Spinal cord (tissue), 10 donors: ENCODE results near the gene PTPN2. TPM values are rescaled to one million over a fixed set of nuclear protein-coding genes. Genes with fewer than 3 reads are reported as not detected.
"Not testable (repeated sequence)": the region's sequence is repeated elsewhere in the genome, so short reads cannot be mapped to it uniquely, and the experiment has no call there.

Source experiments
- DNase-seq, 6 donors: peaks; one replicate each; pipeline versions ENCODE4 v3.0.0 to v3.0.0-alpha.2; 2013 to 2015; ENCODE audit warnings: low spot score in 6 of 6, low read depth in 4 of 6
- H3K27ac ChIP-seq: one replicate; pipeline ENCODE4 v1.5.1; 2013; ENCODE audit warnings: low read depth, low read length, control low read depth
- H3K27me3 ChIP-seq: one replicate; pipeline ENCODE4 v1.6.1; 2013; ENCODE audit warnings: low read length; ENCODE audit not compliant: control insufficient read depth, insufficient read depth
- H3K36me3 ChIP-seq: one replicate; pipeline ENCODE4 v1.6.1; 2013; ENCODE audit warnings: low read length; ENCODE audit not compliant: control insufficient read depth, insufficient read depth
- H3K4me1 ChIP-seq: one replicate; pipeline ENCODE4 v1.6.1; 2013; ENCODE audit warnings: low read length; ENCODE audit not compliant: control insufficient read depth, insufficient read depth
- H3K4me3 ChIP-seq: one replicate; pipeline ENCODE4 v1.5.1; 2013; ENCODE audit warnings: low read depth, low read length, control low read depth
- H3K9me3 ChIP-seq: one replicate; pipeline ENCODE4 v1.6.1; 2013; ENCODE audit warnings: low read length; ENCODE audit not compliant: control insufficient read depth, insufficient read depth
- WGBS: methylation state at CpG from one replicate; pipeline ENCODE4 v1.1.5; 2013; ENCODE audit warnings: missing lambda C conversion rate; ENCODE audit not compliant: insufficient coverage; 5-methylcytosine and 5-hydroxymethylcytosine counted together
- polyA plus RNA-seq, 2 donors: library from polyadenylated mRNA; unstranded; fragments of 120-200 nt; gene quantifications; one replicate each; pipeline ENCODE4 v1.2.1, GENCODE V29; 2013; ENCODE audit not compliant: insufficient read length in 2 of 2
- total RNA-seq, 2 donors: library from RNA; depleted of rRNA in 1 of 2; stranded (reverse); fragments of 120-200 nt in 1 of 2; fragments of >200 nt in 1 of 2; gene quantifications; one replicate each; pipeline versions ENCODE4 v1.2.3 to v1.2.4, GENCODE V29; 2013 to 2014
- donor health status: healthy.

The PTPN2 gene
- total and polyA plus RNA-seq, 4 donors, result 28.4 to 40.9 (median 31.3) TPM

GRCh38 chr18:12921178-12921577 is 37.1 kb upstream of the PTPN2 start:
- no peak for DNase-seq
- H3K27me3 ChIP-seq, result no peaks in the 10 kb centered on the region
- 97% methylated on average over 6 of the region's 7 CpGs for WGBS

GRCh38 chr18:12911929-12912703 is 28.1 kb upstream of the PTPN2 start:
- H3K9me3 ChIP-seq, result peaks cover 4% of the 10 kb centered on the region
- no peak overlapping the region for H3K27ac ChIP-seq
- no peaks in the 10 kb centered on the region for H3K36me3 ChIP-seq
- peaks cover 22% of the 10 kb centered on the region for H3K27me3 ChIP-seq
- no peak for DNase-seq
- 20% methylated on average over 75 of the region's 75 CpGs for WGBS
- H3K4me1 ChIP-seq, result peaks cover 16% of the 10 kb centered on the region
- no peak overlapping the region for H3K4me3 ChIP-seq

More at GRCh38 chr18:12921178-12921577, 37.1 kb upstream of the PTPN2 start:
- no peaks in the 10 kb centered on the region for H3K4me1 ChIP-seq
- no peaks in the 10 kb centered on the region for H3K9me3 ChIP-seq
- no peaks in the 10 kb centered on the region for H3K36me3 ChIP-seq
- no peak overlapping the region for H3K4me3 ChIP-seq
- no peak overlapping the region for H3K27ac ChIP-seq

GRCh38 chr18:12911025-12911928 is 27.2 kb upstream of the PTPN2 start:
- Histone ChIP-seq H3K4me3 (no peak overlapping the region), H3K9me3 (peaks cover 4% of the 10 kb centered on the region), H3K4me1 (peaks cover 16% of the 10 kb centered on the region), H3K27ac (no peak overlapping the region), H3K36me3 (no peaks in the 10 kb centered on the region), H3K27me3 (peaks cover 22% of the 10 kb centered on the region)
- 5% methylated on average over 75 of the region's 75 CpGs for WGBS
- DNase-seq, result peak in 2 of 6 donors; percentile 23 to 36

- no peaks in the 10 kb centered on the region for H3K36me3 ChIP-seq
- H3K27me3 ChIP-seq, result peaks cover 22% of the 10 kb centered on the region
- H3K9me3 ChIP-seq, result peaks cover 4% of the 10 kb centered on the region
- 90% methylated on average over 2 of the region's 4 CpGs for WGBS
- H3K4me1 ChIP-seq, result peaks cover 16% of the 10 kb centered on the region
- H3K27ac ChIP-seq, result no peak overlapping the region
- no peak for DNase-seq
- no peak overlapping the region for H3K4me3 ChIP-seq
These were observed 24.7 kb upstream of the PTPN2 start for GRCh38 chr18:12908706-12909105.

GRCh38 chr18:12907258-12907925 is 23.4 kb upstream of the PTPN2 start:
- H3K27me3 ChIP-seq, result peaks cover 14% of the 10 kb centered on the region
- H3K9me3 ChIP-seq, result no peaks in the 10 kb centered on the region
- H3K27ac ChIP-seq, result peak overlapping the region; percentile 2
- H3K36me3 ChIP-seq, result no peaks in the 10 kb centered on the region
- no peak overlapping the region for H3K4me3 ChIP-seq
- 24% methylated on average over 5 of the region's 8 CpGs for WGBS
- peaks cover 15% of the 10 kb centered on the region for H3K4me1 ChIP-seq
- peak in 1 of 6 donors; percentile 42 for DNase-seq

GRCh38 chr18:12906773-12907172 is 22.7 kb upstream of the PTPN2 start:
- DNase-seq, result no peak
- H3K36me3 ChIP-seq, result no peaks in the 10 kb centered on the region
- H3K27me3 ChIP-seq, result peaks cover 8% of the 10 kb centered on the region
- H3K4me1 ChIP-seq, result peaks cover 8% of the 10 kb centered on the region
- H3K4me3 ChIP-seq, result no peak overlapping the region
- WGBS, result 88% methylated on average over 10 of the region's 10 CpGs
- H3K27ac ChIP-seq, result no peak overlapping the region
- H3K9me3 ChIP-seq, result no peaks in the 10 kb centered on the region

- Histone ChIP-seq H3K27me3 (peaks cover 2% of the 10 kb centered on the region), H3K36me3 (no peaks in the 10 kb centered on the region), H3K4me3 (no peak overlapping the region), H3K9me3 (no peaks in the 10 kb centered on the region), H3K4me1 (peaks cover 2% of the 10 kb centered on the region), H3K27ac (no peak overlapping the region)
- no peak for DNase-seq
- 80% methylated on average over 4 of the region's 4 CpGs for WGBS
These were observed 22.1 kb upstream of the PTPN2 start for GRCh38 chr18:12906119-12906518.

- Histone ChIP-seq H3K4me1 (no peaks in the 10 kb centered on the region), H3K27me3 (peaks cover 2% of the 10 kb centered on the region), H3K4me3 (no peak overlapping the region), H3K27ac (no peak overlapping the region), H3K9me3 (no peaks in the 10 kb centered on the region), H3K36me3 (no peaks in the 10 kb centered on the region)
- WGBS, result 100% methylated on average over 1 of the region's 8 CpGs
- DNase-seq, result peak in 1 of 6 donors; percentile 27
These were observed 20.0 kb upstream of the PTPN2 start for GRCh38 chr18:12904012-12904516.

GRCh38 chr18:12901208-12901607 is 17.2 kb upstream of the PTPN2 start:
- not testable (repeated sequence) for H3K36me3 ChIP-seq, H3K9me3 ChIP-seq, DNase-seq, H3K4me1 ChIP-seq, H3K4me3 ChIP-seq, H3K27ac ChIP-seq
- 98% methylated on average over 9 of the region's 12 CpGs for WGBS
- peaks cover 13% of the 10 kb centered on the region for H3K27me3 ChIP-seq
